ENCODE results near the gene PLPP4.

The PLPP4 gene

DNA sequence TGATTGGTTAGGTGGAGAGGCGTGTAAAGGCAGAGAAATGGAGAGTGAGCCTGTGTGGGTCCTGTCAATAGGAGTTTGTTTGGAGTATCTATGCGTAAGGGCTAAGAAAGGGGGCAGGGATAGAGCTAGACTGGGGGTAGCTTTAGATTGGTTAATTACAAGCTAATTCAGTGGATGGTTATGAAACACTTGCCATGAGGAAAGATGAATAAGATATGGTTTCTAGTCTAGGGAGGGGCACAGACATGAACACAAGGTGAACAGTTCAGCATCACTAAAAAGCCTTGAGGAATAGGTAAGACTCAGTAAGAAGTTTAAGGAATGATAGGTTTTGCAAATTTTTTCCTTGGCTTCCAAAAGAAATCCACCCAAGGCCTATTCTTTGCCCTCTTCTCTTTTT, 50.6 kb downstream of the PLPP4 start:
- TF ChIP-seq CTCF (IDR thresholded peaks at IDR 0.05; ENCODE audit: low read depth, low read length), result no peak
- no peak for DNase-seq (ENCODE audit: extremely low read depth, low read depth)

- TF ChIP-seq CTCF (IDR thresholded peaks at IDR 0.05; ENCODE audit: low read depth, low read length), result no peak
- DNase-seq (ENCODE audit: extremely low read depth, low read depth), result no peak
Measured at GRCh38 chr10:120508393-120508792, 51.4 kb downstream of the PLPP4 start.

GRCh38 chr10:120508966-120509365, 51.9 kb downstream of the PLPP4 start:
- TF ChIP-seq CTCF (IDR thresholded peaks at IDR 0.05; ENCODE audit: low read depth, low read length), result no peak
- no peak for DNase-seq (ENCODE audit: extremely low read depth, low read depth)

DNA sequence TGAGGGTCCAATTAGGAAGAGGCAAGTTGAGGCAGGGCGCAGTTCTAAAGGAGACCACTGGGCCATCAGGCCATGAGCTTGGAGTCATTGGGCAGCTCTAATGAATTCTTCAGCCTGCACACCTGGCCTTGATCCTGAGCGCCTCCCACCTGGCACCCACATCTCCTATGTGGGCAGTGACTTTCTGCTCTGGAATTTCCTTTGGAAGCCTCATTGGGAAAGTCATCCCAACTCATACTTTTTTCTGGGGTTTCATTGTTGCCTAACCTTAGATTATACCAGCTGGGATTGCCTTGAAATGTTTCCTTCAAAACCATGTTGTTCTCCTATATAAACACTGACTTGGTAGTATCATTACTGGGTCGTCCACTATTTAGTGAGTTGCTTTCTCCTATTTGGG, 54.1 kb downstream of the PLPP4 start:
- no peak for TF ChIP-seq CTCF (IDR thresholded peaks at IDR 0.05; ENCODE audit: low read depth, low read length)
- no peak for DNase-seq (ENCODE audit: extremely low read depth, low read depth)

- DNase-seq (ENCODE audit: extremely low read depth, low read depth), result no peak
- TF ChIP-seq CTCF (IDR thresholded peaks at IDR 0.05; ENCODE audit: low read depth, low read length), result no peak
Measured at GRCh38 chr10:120513307-120513796, 56.3 kb downstream of the PLPP4 start.

DNA sequence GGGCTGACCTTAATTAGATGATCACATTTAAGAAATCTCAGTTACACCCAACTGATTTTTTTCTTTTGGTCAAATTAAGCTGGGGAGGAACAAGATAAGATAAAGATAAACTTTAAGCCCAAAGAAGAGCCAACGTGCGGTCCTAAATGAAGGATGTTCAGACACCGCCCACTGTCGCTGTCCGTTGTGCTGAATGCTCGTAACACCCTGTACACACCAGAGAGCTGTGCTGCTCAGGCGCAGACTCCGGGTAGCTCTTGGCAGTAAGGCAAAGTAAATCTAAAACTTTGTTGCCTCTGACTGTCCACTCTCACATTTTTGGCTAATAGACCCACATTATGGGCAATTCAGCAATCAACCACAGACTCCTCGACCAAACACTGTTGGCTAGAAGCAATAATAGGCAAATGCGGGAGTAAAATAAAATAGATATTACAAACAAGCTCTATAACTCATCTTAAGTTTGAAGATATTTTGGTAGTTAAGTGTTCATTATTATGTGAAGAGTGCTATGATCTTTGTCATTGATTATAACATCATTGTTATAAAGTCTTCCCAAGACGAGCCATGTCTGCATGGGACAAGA, 57.1 kb downstream of the PLPP4 start:
- DNase-seq (ENCODE audit: extremely low read depth, low read depth), result no peak

DNA sequence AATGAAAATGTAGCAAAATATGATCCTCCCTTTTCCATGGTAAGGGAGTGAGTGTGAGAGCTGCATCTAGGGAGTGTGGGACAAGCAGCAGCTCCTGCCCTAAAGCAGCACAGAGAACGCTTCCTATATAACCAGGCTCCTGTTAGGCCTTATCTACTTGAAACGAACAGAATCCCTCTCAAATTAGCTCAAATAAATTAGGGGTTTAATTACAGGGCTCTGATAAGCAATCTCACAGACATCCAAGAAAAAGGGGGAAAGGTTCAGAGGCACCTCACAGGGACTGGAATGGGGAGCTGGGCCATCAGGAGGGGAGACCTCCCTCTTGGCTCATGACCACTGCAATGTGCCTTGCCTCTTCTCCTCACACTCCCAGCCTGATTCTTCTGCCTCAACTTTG, 57.9 kb downstream of the PLPP4 start:
- DNase-seq (ENCODE audit: extremely low read depth, low read depth), result no peak
- TF ChIP-seq CTCF (IDR thresholded peaks at IDR 0.05; ENCODE audit: low read depth, low read length), result no peak

More for the DNA sequence above, 57.1 kb downstream of the PLPP4 start:
- TF ChIP-seq CTCF (IDR thresholded peaks at IDR 0.05; ENCODE audit: low read depth, low read length), result no peak

Data from AG09319 (cell line).